ENCODE data around the gene RALGPS2. TPM values are rescaled to one million over a fixed set of nuclear protein-coding genes. Genes with fewer than 3 reads are reported as not detected.

RALGPS2 gene
- total RNA-seq, 1 experiment from 2014 or later: 38.0 TPM

DNA sequence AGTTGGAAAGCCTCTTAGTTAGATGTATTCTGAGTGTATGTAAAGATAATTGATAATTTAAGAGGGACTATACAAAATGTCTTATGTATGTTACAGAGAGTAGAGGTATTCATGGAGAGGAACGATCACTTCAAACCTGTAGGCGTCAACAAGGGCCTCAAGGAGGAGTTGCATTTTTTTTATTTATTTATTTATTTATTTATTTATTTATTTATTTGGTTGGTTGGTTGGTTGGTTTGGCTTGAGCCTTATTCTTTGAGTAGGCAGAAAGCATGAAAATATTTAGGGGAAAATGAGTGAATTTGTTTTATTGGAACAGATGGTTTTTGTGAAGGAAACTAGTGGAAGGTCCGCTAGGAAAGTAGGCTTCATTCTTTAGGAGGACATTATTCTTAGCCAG lies 137.4 kb downstream of the RALGPS2 start (continued):
- TF ChIP-seq ZNF138 (CRISPR knock-in tag; conservative IDR thresholded peaks at IDR 0.05) (no peak), ETV6 (CRISPR knock-in tag; IDR thresholded peaks at IDR 0.05) (no peak), ZNF416 (CRISPR knock-in tag; IDR thresholded peaks at IDR 0.05) (no peak), TP53 (CRISPR knock-in tag; IDR thresholded peaks at IDR 0.05) (no peak), ZNF396 (CRISPR knock-in tag; IDR thresholded peaks at IDR 0.05; ENCODE audit: borderline replicate concordance) (no peak)
- TF ChIP-seq, protein P1, sequence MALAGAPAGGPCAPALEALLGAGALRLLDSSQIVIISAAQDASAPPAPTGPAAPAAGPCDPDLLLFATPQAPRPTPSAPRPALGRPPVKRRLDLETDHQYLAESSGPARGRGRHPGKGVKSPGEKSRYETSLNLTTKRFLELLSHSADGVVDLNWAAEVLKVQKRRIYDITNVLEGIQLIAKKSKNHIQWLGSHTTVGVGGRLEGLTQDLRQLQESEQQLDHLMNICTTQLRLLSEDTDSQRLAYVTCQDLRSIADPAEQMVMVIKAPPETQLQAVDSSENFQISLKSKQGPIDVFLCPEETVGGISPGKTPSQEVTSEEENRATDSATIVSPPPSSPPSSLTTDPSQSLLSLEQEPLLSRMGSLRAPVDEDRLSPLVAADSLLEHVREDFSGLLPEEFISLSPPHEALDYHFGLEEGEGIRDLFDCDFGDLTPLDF (CRISPR knock-in tag; IDR thresholded peaks at IDR 0.05): no peak
- TF ChIP-seq, protein P2, sequence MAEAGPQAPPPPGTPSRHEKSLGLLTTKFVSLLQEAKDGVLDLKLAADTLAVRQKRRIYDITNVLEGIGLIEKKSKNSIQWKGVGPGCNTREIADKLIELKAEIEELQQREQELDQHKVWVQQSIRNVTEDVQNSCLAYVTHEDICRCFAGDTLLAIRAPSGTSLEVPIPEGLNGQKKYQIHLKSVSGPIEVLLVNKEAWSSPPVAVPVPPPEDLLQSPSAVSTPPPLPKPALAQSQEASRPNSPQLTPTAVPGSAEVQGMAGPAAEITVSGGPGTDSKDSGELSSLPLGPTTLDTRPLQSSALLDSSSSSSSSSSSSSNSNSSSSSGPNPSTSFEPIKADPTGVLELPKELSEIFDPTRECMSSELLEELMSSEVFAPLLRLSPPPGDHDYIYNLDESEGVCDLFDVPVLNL (CRISPR knock-in tag; IDR thresholded peaks at IDR 0.05; ENCODE audit: borderline replicate concordance, low read depth): no peak

DNA sequence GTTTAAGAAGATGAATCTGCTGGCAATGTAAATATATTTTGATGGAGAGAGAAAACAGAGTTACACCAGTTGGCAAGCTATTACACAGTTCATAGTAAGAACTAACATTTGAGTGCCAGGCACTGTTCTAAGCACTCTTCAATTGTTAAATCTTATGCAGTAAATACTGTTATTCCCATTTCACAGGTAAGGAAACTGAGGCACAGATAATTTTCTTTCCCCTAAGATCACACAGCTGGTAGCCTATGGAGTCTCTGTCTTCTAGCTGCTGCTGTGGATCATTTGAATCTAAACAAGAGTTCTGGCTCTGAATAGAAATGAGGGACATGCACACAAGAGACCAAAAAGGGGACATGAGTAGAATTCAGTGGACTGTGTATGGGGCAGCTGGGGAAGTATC lies 137.8 kb downstream of the RALGPS2 start:
- ChIA-PET CTCF (interaction anchor here (0.9 kb wide), 1 partner anchor 483 kb away, joined by 3 read pairs; no protein-coding TSS in a partner anchor), POLR2A (no interaction called here)
- ATAC-seq (no peak), DNase-seq (ENCODE audit: low spot score) (no peak)
- H3K4me3 Mint-ChIP-seq: no peak overlapping the region
- H3K27me3 Mint-ChIP-seq (ENCODE audit: low read depth): no peaks in the 10 kb centered on the region
- no peaks in the 10 kb centered on the region for H3K9me3 Mint-ChIP-seq
- H3K4me1 Mint-ChIP-seq: 0 out of 2 replicates have a peak, but pooled peaks cover 3% of the 10 kb centered on the region
- no peak overlapping the region for H3K27ac Mint-ChIP-seq
- H3K36me3 Mint-ChIP-seq: no peaks in the 10 kb centered on the region
- TF ChIP-seq, protein P3, sequence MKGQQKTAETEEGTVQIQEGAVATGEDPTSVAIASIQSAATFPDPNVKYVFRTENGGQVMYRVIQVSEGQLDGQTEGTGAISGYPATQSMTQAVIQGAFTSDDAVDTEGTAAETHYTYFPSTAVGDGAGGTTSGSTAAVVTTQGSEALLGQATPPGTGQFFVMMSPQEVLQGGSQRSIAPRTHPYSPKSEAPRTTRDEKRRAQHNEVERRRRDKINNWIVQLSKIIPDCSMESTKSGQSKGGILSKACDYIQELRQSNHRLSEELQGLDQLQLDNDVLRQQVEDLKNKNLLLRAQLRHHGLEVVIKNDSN (CRISPR knock-in tag; IDR thresholded peaks at IDR 0.05): no peak
- TF ChIP-seq, protein P4, sequence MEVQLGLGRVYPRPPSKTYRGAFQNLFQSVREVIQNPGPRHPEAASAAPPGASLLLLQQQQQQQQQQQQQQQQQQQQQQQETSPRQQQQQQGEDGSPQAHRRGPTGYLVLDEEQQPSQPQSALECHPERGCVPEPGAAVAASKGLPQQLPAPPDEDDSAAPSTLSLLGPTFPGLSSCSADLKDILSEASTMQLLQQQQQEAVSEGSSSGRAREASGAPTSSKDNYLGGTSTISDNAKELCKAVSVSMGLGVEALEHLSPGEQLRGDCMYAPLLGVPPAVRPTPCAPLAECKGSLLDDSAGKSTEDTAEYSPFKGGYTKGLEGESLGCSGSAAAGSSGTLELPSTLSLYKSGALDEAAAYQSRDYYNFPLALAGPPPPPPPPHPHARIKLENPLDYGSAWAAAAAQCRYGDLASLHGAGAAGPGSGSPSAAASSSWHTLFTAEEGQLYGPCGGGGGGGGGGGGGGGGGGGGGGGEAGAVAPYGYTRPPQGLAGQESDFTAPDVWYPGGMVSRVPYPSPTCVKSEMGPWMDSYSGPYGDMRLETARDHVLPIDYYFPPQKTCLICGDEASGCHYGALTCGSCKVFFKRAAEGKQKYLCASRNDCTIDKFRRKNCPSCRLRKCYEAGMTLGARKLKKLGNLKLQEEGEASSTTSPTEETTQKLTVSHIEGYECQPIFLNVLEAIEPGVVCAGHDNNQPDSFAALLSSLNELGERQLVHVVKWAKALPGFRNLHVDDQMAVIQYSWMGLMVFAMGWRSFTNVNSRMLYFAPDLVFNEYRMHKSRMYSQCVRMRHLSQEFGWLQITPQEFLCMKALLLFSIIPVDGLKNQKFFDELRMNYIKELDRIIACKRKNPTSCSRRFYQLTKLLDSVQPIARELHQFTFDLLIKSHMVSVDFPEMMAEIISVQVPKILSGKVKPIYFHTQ (CRISPR knock-in tag; IDR thresholded peaks at IDR 0.05): no peak
- TF ChIP-seq, protein P5, sequence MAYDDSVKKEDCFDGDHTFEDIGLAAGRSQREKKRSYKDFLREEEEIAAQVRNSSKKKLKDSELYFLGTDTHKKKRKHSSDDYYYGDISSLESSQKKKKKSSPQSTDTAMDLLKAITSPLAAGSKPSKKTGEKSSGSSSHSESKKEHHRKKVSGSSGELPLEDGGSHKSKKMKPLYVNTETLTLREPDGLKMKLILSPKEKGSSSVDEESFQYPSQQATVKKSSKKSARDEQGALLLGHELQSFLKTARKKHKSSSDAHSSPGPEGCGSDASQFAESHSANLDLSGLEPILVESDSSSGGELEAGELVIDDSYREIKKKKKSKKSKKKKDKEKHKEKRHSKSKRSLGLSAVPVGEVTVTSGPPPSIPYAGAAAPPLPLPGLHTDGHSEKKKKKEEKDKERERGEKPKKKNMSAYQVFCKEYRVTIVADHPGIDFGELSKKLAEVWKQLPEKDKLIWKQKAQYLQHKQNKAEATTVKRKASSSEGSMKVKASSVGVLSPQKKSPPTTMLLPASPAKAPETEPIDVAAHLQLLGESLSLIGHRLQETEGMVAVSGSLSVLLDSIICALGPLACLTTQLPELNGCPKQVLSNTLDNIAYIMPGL (CRISPR knock-in tag; IDR thresholded peaks at IDR 0.05): no peak
- TF ChIP-seq RORB (CRISPR knock-in tag; IDR thresholded peaks at IDR 0.05) (no peak), MAX (CRISPR knock-in tag; IDR thresholded peaks at IDR 0.05) (no peak), ARID4B (CRISPR knock-in tag; IDR thresholded peaks at IDR 0.05; ENCODE audit: borderline replicate concordance) (no peak), ELF4 (CRISPR knock-in tag; IDR thresholded peaks at IDR 0.05; ENCODE audit: low read depth) (no peak), STAT6 (CRISPR knock-in tag; conservative IDR thresholded peaks at IDR 0.05; ENCODE audit: low read depth) (no peak)
- TF ChIP-seq, protein P6, sequence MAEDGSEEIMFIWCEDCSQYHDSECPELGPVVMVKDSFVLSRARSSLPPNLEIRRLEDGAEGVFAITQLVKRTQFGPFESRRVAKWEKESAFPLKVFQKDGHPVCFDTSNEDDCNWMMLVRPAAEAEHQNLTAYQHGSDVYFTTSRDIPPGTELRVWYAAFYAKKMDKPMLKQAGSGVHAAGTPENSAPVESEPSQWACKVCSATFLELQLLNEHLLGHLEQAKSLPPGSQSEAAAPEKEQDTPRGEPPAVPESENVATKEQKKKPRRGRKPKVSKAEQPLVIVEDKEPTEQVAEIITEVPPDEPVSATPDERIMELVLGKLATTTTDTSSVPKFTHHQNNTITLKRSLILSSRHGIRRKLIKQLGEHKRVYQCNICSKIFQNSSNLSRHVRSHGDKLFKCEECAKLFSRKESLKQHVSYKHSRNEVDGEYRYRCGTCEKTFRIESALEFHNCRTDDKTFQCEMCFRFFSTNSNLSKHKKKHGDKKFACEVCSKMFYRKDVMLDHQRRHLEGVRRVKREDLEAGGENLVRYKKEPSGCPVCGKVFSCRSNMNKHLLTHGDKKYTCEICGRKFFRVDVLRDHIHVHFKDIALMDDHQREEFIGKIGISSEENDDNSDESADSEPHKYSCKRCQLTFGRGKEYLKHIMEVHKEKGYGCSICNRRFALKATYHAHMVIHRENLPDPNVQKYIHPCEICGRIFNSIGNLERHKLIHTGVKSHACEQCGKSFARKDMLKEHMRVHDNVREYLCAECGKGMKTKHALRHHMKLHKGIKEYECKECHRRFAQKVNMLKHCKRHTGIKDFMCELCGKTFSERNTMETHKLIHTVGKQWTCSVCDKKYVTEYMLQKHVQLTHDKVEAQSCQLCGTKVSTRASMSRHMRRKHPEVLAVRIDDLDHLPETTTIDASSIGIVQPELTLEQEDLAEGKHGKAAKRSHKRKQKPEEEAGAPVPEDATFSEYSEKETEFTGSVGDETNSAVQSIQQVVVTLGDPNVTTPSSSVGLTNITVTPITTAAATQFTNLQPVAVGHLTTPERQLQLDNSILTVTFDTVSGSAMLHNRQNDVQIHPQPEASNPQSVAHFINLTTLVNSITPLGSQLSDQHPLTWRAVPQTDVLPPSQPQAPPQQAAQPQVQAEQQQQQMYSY (CRISPR knock-in tag; IDR thresholded peaks at IDR 0.05): no peak

Measured in WTC11 (cell line).